Measurements from ENCODE around the gene KIF5C. TPM values are rescaled to one million over a fixed set of nuclear protein-coding genes. Genes with fewer than 3 reads are reported as not detected.

The KIF5C gene
- total RNA-seq, 2 donors from 2014 or later = 2.0 to 2.6 TPM

- no peaks in the 10 kb centered on the region for H3K36me3 ChIP-seq (replicated peaks in 1 of 2; ENCODE audit: insufficient read depth in 1 of 2, low read depth in 2 of 2)
- no peak for TF ChIP-seq CTCF (IDR thresholded peaks at IDR 0.05)
- no peak overlapping the region for H3K27ac ChIP-seq
- no peak overlapping the region for H3K4me3 ChIP-seq
- H3K27me3 ChIP-seq = no peaks in the 10 kb centered on the region
- no peak for DNase-seq
- no peaks in the 10 kb centered on the region for H3K9me3 ChIP-seq
- no peak for ATAC-seq
- peaks cover 6% of the 10 kb centered on the region for H3K4me1 ChIP-seq
- intact Hi-C loops (cut with DNase I) = no loop called here
- 88% methylated on average over 5 of the region's 5 CpGs for WGBS, 2 donors
These were observed 146.3 kb downstream of the KIF5C start for GRCh38 chr2:149021271-149021719.

GRCh38 chr2:149021761-149022160 lies 146.7 kb downstream of the KIF5C start:
- no peak overlapping the region for H3K4me3 ChIP-seq
- H3K9me3 ChIP-seq = no peaks in the 10 kb centered on the region
- no peaks in the 10 kb centered on the region for H3K27me3 ChIP-seq
- peaks cover 6% of the 10 kb centered on the region for H3K4me1 ChIP-seq
- intact Hi-C loops (cut with DNase I) = no loop called here
- TF ChIP-seq CTCF (IDR thresholded peaks at IDR 0.05) = no peak
- TF ChIP-seq POLR2A (IDR thresholded peaks at IDR 0.05) = no peak
- ATAC-seq (no peak), DNase-seq (no peak)
- no peaks in the 10 kb centered on the region for H3K36me3 ChIP-seq (replicated peaks in 1 of 2; ENCODE audit: insufficient read depth in 1 of 2, low read depth in 2 of 2)
- WGBS, 2 donors = 89 to 90% methylated on average over 6 of the region's 6 CpGs
- H3K27ac ChIP-seq = no peak overlapping the region

GRCh38 chr2:149023091-149023490 lies 148.1 kb downstream of the KIF5C start:
- intact Hi-C loops (cut with DNase I) = no loop called here
- Histone ChIP-seq H3K36me3 (replicated peaks in 1 of 2; ENCODE audit: insufficient read depth in 1 of 2, low read depth in 2 of 2) (no peaks in the 10 kb centered on the region), H3K27ac (no peak overlapping the region), H3K27me3 (no peaks in the 10 kb centered on the region), H3K4me1 (peaks cover 6% of the 10 kb centered on the region), H3K9me3 (no peaks in the 10 kb centered on the region), H3K4me3 (no peak overlapping the region)
- DNase-seq (no peak), ATAC-seq (no peak)
- TF ChIP-seq POLR2A (IDR thresholded peaks at IDR 0.05) (no peak), CTCF (IDR thresholded peaks at IDR 0.05) (no peak)
- WGBS, 2 donors = 89 to 94% methylated on average over 6 of the region's 6 CpGs

GRCh38 chr2:149027590-149028250 lies 152.7 kb downstream of the KIF5C start:
- Histone ChIP-seq H3K27me3 (no peaks in the 10 kb centered on the region), H3K9me3 (no peaks in the 10 kb centered on the region), H3K4me3 (no peak overlapping the region), H3K4me1 (peaks cover 6% of the 10 kb centered on the region), H3K27ac (no peak overlapping the region), H3K36me3 (replicated peaks in 1 of 2; ENCODE audit: insufficient read depth in 1 of 2, low read depth in 2 of 2) (no peaks in the 10 kb centered on the region)
- WGBS, 2 donors = 82 to 84% methylated on average over 7 of the region's 7 CpGs
- ATAC-seq (no peak), DNase-seq (no peak)
- TF ChIP-seq POLR2A (IDR thresholded peaks at IDR 0.05) (no peak), CTCF (IDR thresholded peaks at IDR 0.05) (no peak)
- intact Hi-C loops (cut with DNase I) = no loop called here

GRCh38 chr2:149028377-149028776 lies 153.3 kb downstream of the KIF5C start:
- no peak for TF ChIP-seq CTCF (IDR thresholded peaks at IDR 0.05)
- no peak for TF ChIP-seq POLR2A (IDR thresholded peaks at IDR 0.05)
- Histone ChIP-seq H3K4me3 (no peak overlapping the region), H3K27ac (no peak overlapping the region), H3K27me3 (no peaks in the 10 kb centered on the region), H3K36me3 (replicated peaks in 1 of 2; ENCODE audit: insufficient read depth in 1 of 2, low read depth in 2 of 2) (no peaks in the 10 kb centered on the region), H3K4me1 (peaks cover 6% of the 10 kb centered on the region), H3K9me3 (no peaks in the 10 kb centered on the region)
- WGBS, 2 donors = 73 to 75% methylated on average over 6 of the region's 6 CpGs
- intact Hi-C loops (cut with DNase I) = no loop called here
- ATAC-seq = no peak
- DNase-seq = no peak

Data from body of pancreas (tissue), 4 donors.